Measurements from ENCODE around the gene C2CD4D.

C2CD4D gene

DNA sequence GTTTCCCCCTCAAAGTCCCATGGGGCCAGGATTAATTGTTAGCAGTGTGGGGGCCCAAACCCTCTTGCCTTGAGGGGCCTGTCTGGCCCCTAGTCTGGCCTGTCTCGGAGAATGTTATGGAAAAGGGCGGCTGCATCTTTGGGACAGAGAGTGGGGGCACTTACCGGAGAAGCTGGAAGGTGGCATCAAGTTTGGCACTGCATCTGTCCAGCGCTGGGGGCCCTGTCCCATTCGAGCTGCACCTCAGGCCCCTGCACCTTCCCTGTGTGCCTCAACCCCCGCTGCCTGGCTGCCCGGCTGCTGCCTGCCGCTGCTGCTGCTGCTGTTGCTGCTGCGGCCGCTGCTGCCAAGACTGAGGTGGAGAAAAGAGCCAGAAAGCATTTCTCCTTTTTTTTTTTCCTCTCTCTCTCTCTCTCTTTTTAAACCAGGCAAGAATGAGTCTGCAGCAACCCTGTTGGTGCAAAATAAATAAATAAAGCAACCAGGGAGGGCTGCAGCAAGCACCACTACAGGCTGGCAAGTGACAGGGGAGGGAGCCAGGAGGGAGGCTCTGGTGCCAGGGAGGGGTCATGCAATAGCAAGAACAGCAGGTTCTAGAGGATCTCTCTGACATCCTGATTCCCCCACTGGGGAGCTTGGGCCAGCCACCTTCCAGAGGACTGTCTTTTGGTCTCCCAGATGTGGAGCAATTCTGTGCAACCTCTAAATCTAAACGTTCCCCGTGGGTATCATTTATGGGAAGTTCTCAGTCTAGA lies 34.4 kb downstream of the C2CD4D start, which contains the start of gene LINGO4:
Gene LINGO4 (minus strand): TSS at position 354 of the 755 bp plus-strand sequence. CDS start 2,715 bp downstream, outside the sequence.
- TF ChIP-seq TAF1 (IDR thresholded peaks at IDR 0.05; ENCODE audit: borderline replicate concordance, insufficient read depth, low read length): no peak

GRCh38 chr1:151803915-151804314 lies 35.7 kb downstream of the C2CD4D start:
- TF ChIP-seq FOXP2 (optimal IDR thresholded peaks at IDR 0.05; ENCODE audit: borderline replicate concordance, extremely low read depth, extremely low read length, insufficient read depth): no peak
- no peak for TF ChIP-seq SIN3A (IDR thresholded peaks at IDR 0.05; ENCODE audit: borderline replicate concordance, insufficient read depth, low read length)
- no peak for TF ChIP-seq POLR2AphosphoS5 (IDR thresholded peaks at IDR 0.05; ENCODE audit: low read depth, low read length)
- no peak for TF ChIP-seq TAF1 (IDR thresholded peaks at IDR 0.05; ENCODE audit: borderline replicate concordance, insufficient read depth, low read length)
- TF ChIP-seq, protein P1, sequence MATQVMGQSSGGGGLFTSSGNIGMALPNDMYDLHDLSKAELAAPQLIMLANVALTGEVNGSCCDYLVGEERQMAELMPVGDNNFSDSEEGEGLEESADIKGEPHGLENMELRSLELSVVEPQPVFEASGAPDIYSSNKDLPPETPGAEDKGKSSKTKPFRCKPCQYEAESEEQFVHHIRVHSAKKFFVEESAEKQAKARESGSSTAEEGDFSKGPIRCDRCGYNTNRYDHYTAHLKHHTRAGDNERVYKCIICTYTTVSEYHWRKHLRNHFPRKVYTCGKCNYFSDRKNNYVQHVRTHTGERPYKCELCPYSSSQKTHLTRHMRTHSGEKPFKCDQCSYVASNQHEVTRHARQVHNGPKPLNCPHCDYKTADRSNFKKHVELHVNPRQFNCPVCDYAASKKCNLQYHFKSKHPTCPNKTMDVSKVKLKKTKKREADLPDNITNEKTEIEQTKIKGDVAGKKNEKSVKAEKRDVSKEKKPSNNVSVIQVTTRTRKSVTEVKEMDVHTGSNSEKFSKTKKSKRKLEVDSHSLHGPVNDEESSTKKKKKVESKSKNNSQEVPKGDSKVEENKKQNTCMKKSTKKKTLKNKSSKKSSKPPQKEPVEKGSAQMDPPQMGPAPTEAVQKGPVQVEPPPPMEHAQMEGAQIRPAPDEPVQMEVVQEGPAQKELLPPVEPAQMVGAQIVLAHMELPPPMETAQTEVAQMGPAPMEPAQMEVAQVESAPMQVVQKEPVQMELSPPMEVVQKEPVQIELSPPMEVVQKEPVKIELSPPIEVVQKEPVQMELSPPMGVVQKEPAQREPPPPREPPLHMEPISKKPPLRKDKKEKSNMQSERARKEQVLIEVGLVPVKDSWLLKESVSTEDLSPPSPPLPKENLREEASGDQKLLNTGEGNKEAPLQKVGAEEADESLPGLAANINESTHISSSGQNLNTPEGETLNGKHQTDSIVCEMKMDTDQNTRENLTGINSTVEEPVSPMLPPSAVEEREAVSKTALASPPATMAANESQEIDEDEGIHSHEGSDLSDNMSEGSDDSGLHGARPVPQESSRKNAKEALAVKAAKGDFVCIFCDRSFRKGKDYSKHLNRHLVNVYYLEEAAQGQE (IDR thresholded peaks at IDR 0.05; ENCODE audit: insufficient read depth in 1 of 2, low read depth in 2 of 2, low read length in 2 of 2): no peak

- no peak for TF ChIP-seq FOXP2 (optimal IDR thresholded peaks at IDR 0.05; ENCODE audit: borderline replicate concordance, extremely low read depth, extremely low read length, insufficient read depth)
- TF ChIP-seq TAF1 (IDR thresholded peaks at IDR 0.05; ENCODE audit: borderline replicate concordance, insufficient read depth, low read length): no peak
- TF ChIP-seq, protein P1 (IDR thresholded peaks at IDR 0.05; ENCODE audit: insufficient read depth in 1 of 2, low read depth in 2 of 2, low read length in 2 of 2): no peak
- TF ChIP-seq POLR2AphosphoS5 (IDR thresholded peaks at IDR 0.05; ENCODE audit: low read depth, low read length): no peak
- no peak for TF ChIP-seq SIN3A (IDR thresholded peaks at IDR 0.05; ENCODE audit: borderline replicate concordance, insufficient read depth, low read length)
Measured at GRCh38 chr1:151803164-151803563, 36.5 kb downstream of the C2CD4D start.

- no peak for TF ChIP-seq SIN3A (IDR thresholded peaks at IDR 0.05; ENCODE audit: borderline replicate concordance, insufficient read depth, low read length)
- no peak for TF ChIP-seq POLR2AphosphoS5 (IDR thresholded peaks at IDR 0.05; ENCODE audit: low read depth, low read length)
- no peak for TF ChIP-seq FOXP2 (optimal IDR thresholded peaks at IDR 0.05; ENCODE audit: borderline replicate concordance, extremely low read depth, extremely low read length, insufficient read depth)
- TF ChIP-seq, protein P1 (IDR thresholded peaks at IDR 0.05; ENCODE audit: insufficient read depth in 1 of 2, low read depth in 2 of 2, low read length in 2 of 2): no peak
- TF ChIP-seq TAF1 (IDR thresholded peaks at IDR 0.05; ENCODE audit: borderline replicate concordance, insufficient read depth, low read length): no peak
Measured at GRCh38 chr1:151802372-151802771, 37.2 kb downstream of the C2CD4D start.

DNA sequence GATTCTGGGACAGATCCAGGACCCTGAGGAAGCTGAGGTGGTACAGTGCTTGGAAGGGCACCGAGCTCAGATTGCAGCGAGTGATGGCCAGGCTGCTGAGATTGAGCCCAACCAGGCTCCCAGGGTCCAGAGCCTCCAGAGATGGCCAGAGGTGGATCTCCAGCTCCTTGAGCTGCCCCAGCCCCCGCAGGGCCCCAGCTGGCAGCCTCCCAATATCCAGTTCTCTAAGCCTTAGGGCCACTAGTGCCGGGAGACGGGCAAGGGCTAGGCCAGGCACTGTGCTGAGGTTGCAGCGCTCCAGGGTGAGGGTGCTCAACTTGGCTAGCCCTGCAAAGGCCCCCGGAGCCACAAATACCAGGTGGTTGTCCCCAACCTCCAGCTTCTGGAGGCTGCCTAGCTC lies 37.8 kb downstream of the C2CD4D start:
- TF ChIP-seq POLR2AphosphoS5 (IDR thresholded peaks at IDR 0.05; ENCODE audit: low read depth, low read length) (no peak), SIN3A (IDR thresholded peaks at IDR 0.05; ENCODE audit: borderline replicate concordance, insufficient read depth, low read length) (no peak), FOXP2 (optimal IDR thresholded peaks at IDR 0.05; ENCODE audit: borderline replicate concordance, extremely low read depth, extremely low read length, insufficient read depth) (no peak), TAF1 (IDR thresholded peaks at IDR 0.05; ENCODE audit: borderline replicate concordance, insufficient read depth, low read length) (no peak)
- TF ChIP-seq, protein P1 (IDR thresholded peaks at IDR 0.05; ENCODE audit: insufficient read depth in 1 of 2, low read depth in 2 of 2, low read length in 2 of 2): no peak
